ENCODE data around the gene SLC20A1.

GRCh38 chr2:112634874-112635157, 10.9 kb upstream of the SLC20A1 start:
- TF ChIP-seq EP300 (IDR thresholded peaks at IDR 0.05; ENCODE audit: borderline replicate concordance) (no peak), YY1 (IDR thresholded peaks at IDR 0.05; ENCODE audit: low read depth) (no peak), CEBPB (IDR thresholded peaks at IDR 0.05) (no peak), TEAD4 (IDR thresholded peaks at IDR 0.05) (no peak), ZBTB7A (IDR thresholded peaks at IDR 0.05; ENCODE audit: low read depth) (no peak), MAX (IDR thresholded peaks at IDR 0.05) (no peak), TAF1 (IDR thresholded peaks at IDR 0.05; ENCODE audit: low read depth) (no peak), RAD21 (IDR thresholded peaks at IDR 0.05; ENCODE audit: low read depth) (no peak), EGR1 (IDR thresholded peaks at IDR 0.05) (no peak), CREB1 (IDR thresholded peaks at IDR 0.05; ENCODE audit: low read depth) (no peak)
- TF ChIP-seq, protein P1, sequence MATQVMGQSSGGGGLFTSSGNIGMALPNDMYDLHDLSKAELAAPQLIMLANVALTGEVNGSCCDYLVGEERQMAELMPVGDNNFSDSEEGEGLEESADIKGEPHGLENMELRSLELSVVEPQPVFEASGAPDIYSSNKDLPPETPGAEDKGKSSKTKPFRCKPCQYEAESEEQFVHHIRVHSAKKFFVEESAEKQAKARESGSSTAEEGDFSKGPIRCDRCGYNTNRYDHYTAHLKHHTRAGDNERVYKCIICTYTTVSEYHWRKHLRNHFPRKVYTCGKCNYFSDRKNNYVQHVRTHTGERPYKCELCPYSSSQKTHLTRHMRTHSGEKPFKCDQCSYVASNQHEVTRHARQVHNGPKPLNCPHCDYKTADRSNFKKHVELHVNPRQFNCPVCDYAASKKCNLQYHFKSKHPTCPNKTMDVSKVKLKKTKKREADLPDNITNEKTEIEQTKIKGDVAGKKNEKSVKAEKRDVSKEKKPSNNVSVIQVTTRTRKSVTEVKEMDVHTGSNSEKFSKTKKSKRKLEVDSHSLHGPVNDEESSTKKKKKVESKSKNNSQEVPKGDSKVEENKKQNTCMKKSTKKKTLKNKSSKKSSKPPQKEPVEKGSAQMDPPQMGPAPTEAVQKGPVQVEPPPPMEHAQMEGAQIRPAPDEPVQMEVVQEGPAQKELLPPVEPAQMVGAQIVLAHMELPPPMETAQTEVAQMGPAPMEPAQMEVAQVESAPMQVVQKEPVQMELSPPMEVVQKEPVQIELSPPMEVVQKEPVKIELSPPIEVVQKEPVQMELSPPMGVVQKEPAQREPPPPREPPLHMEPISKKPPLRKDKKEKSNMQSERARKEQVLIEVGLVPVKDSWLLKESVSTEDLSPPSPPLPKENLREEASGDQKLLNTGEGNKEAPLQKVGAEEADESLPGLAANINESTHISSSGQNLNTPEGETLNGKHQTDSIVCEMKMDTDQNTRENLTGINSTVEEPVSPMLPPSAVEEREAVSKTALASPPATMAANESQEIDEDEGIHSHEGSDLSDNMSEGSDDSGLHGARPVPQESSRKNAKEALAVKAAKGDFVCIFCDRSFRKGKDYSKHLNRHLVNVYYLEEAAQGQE (IDR thresholded peaks at IDR 0.05; ENCODE audit: low read depth), result no peak
- TF ChIP-seq, protein P2, sequence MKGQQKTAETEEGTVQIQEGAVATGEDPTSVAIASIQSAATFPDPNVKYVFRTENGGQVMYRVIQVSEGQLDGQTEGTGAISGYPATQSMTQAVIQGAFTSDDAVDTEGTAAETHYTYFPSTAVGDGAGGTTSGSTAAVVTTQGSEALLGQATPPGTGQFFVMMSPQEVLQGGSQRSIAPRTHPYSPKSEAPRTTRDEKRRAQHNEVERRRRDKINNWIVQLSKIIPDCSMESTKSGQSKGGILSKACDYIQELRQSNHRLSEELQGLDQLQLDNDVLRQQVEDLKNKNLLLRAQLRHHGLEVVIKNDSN (IDR thresholded peaks at IDR 0.05), result no peak

All from Ishikawa (cell line).